HG02973 (cell line): ENCODE data around the gene ABCD4.
"Not testable (repeated sequence)": the region's sequence is repeated elsewhere in the genome, so short reads cannot be mapped to it uniquely, and the experiment has no call there.

Source experiments
- ATAC-seq: cut with Tn5 transposase; IDR thresholded peaks from one replicate; pipeline ENCODE4 v1.9.1; 2021; ENCODE audit warnings: moderate library complexity; ENCODE audit not compliant: unreplicated experiment

ABCD4 gene

GRCh38 chr14:74302634-74303569 lies at the start of gene ABCD4:
Gene ABCD4, minus strand, starts transcription at chr14:74302934. Its CDS starts 22 bp downstream, at chr14:74302912.
- peak; percentile 95 for ATAC-seq

- ATAC-seq = no peak
These were observed 48.2 kb upstream of the ABCD4 start for GRCh38 chr14:74350928-74351323.

- no peak for ATAC-seq
These were observed 47.6 kb upstream of the ABCD4 start for GRCh38 chr14:74350211-74350927.

GRCh38 chr14:74349757-74350156 lies 47.0 kb upstream of the ABCD4 start:
- no peak for ATAC-seq

- ATAC-seq = no peak
These were observed 46.2 kb upstream of the ABCD4 start for GRCh38 chr14:74348735-74349463.

- ATAC-seq = no peak
These were observed 45.6 kb upstream of the ABCD4 start, which contains the start of gene VRTN for GRCh38 chr14:74348241-74348734. Gene VRTN, plus strand, starts transcription at chr14:74348471. Its CDS starts 8,313 bp downstream, at chr14:74356784.

GRCh38 chr14:74347795-74348100 lies 45.0 kb upstream of the ABCD4 start:
- ATAC-seq = no peak

- no peak for ATAC-seq
These were observed 44.5 kb upstream of the ABCD4 start for GRCh38 chr14:74347097-74347794.

GRCh38 chr14:74346341-74346740 lies 43.6 kb upstream of the ABCD4 start:
- no peak for ATAC-seq

- ATAC-seq = no peak
These were observed 31.2 kb upstream of the ABCD4 start for GRCh38 chr14:74333909-74334308.

- ATAC-seq = not testable (repeated sequence)
These were observed 27.3 kb upstream of the ABCD4 start for GRCh38 chr14:74329950-74330552.

- no peak for ATAC-seq
These were observed 23.8 kb upstream of the ABCD4 start for GRCh38 chr14:74326369-74327152.

GRCh38 chr14:74325446-74325845 lies 22.7 kb upstream of the ABCD4 start:
- ATAC-seq = no peak

- no peak for ATAC-seq
These were observed 22.2 kb upstream of the ABCD4 start for GRCh38 chr14:74324931-74325361.

GRCh38 chr14:74314576-74314975 lies 11.8 kb upstream of the ABCD4 start:
- no peak for ATAC-seq

- ATAC-seq = no peak
These were observed 10.9 kb upstream of the ABCD4 start for GRCh38 chr14:74313601-74314000.

GRCh38 chr14:74312161-74312560 lies 9.4 kb upstream of the ABCD4 start:
- ATAC-seq = no peak

GRCh38 chr14:74309125-74310022 lies 6.6 kb upstream of the ABCD4 start:
- no peak for ATAC-seq
